Neural progenitor cell (in vitro differentiated cells): ENCODE measurements around the gene ITGA6. TPM values are rescaled to one million over a fixed set of nuclear protein-coding genes. Genes with fewer than 3 reads are reported as not detected.
A peak's percentile ranks its signal among the peaks of the same experiment; 100 is the strongest.
"Not testable (repeated sequence)": the region's sequence is repeated elsewhere in the genome, so short reads cannot be mapped to it uniquely, and the experiment has no call there.

ENCODE experiments used
- DNase-seq: peaks from one replicate; pipeline ENCODE4 v3.0.0-alpha.2; 2016; ENCODE audit warnings: low spot score
- H2AFZ ChIP-seq: fragments of 200-600 bp; sonication (generic); replicated peaks from 2 replicates; pipeline ENCODE4 v1.6.1; 2016; ENCODE audit warnings: antibody characterized with exemption
- H3F3A ChIP-seq: fragments of 200-600 bp; sonication (generic); 2 replicates; pipeline ENCODE4 v1.6.1; 2016; ENCODE audit warnings: antibody characterized with exemption, low read depth
- H3K27ac ChIP-seq: fragments of 200-600 bp; sonication (generic); 2 replicates; pipeline ENCODE4 v1.5.1; 2016; ENCODE audit warnings: mild to moderate bottlenecking
- H3K27me3 ChIP-seq: fragments of 200-600 bp; sonication (generic); 2 replicates; pipeline ENCODE4 v1.6.1; 2016; ENCODE audit warnings: mild to moderate bottlenecking, moderate library complexity
- H3K36me3 ChIP-seq: fragments of 200-600 bp; sonication (generic); 2 replicates; pipeline ENCODE4 v1.5.1; 2016
- H3K4me1 ChIP-seq: fragments of 200-600 bp; sonication (generic); 2 replicates; pipeline ENCODE4 v1.6.1; 2016; ENCODE audit warnings: mixed run types
- H3K4me2 ChIP-seq: fragments of 200-600 bp; sonication (generic); 2 replicates; pipeline ENCODE4 v1.6.1; 2016
- H3K4me3 ChIP-seq: fragments of 200-600 bp; sonication (generic); 2 replicates; pipeline ENCODE4 v1.5.1; 2016
- H3K79me2 ChIP-seq: fragments of 200-600 bp; sonication (generic); 2 replicates; pipeline ENCODE4 v1.6.1; 2016; ENCODE audit warnings: low read depth
- H3K9ac ChIP-seq: fragments of 200-600 bp; sonication (generic); 2 replicates; pipeline ENCODE4 v1.6.1; 2016
- H3K9me3 ChIP-seq: fragments of 200-600 bp; sonication (generic); 2 replicates; pipeline ENCODE4 v1.5.1; 2016; ENCODE audit warnings: low read depth
- H4K20me1 ChIP-seq: fragments of 200-600 bp; sonication (generic); 2 replicates; pipeline ENCODE4 v1.6.1; 2016; ENCODE audit warnings: low read depth
- H3K27ac Mint-ChIP-seq: 3 replicates; pipeline ENCODE4 v1.8.0; 2021; ENCODE audit warnings: mixed read lengths
- H3K27me3 Mint-ChIP-seq: 2 replicates; pipeline ENCODE4 v1.8.0; 2022; ENCODE audit warnings: low read depth, mild to moderate bottlenecking, inconsistent platforms, moderate library complexity, mixed read lengths; ENCODE audit not compliant: insufficient read depth
- H3K36me3 Mint-ChIP-seq: 3 replicates; pipeline ENCODE4 v1.8.0; 2021; ENCODE audit warnings: mixed read lengths
- H3K4me1 Mint-ChIP-seq: 3 replicates; pipeline ENCODE4 v1.8.0; 2021; ENCODE audit warnings: mixed read lengths
- H3K4me3 Mint-ChIP-seq: 3 replicates; pipeline ENCODE4 v1.8.0; 2021; ENCODE audit warnings: mild to moderate bottlenecking, moderate library complexity, mixed read lengths
- H3K9me3 Mint-ChIP-seq: 3 replicates; pipeline ENCODE4 v1.8.0; 2020; ENCODE audit warnings: mixed read lengths
- EZH2 ChIP-seq: fragments of 200-600 bp; sonication (generic); IDR thresholded peaks from 2 replicates; pipeline ENCODE4 v1.6.1; 2017; ENCODE audit warnings: antibody characterized with exemption, mild to moderate bottlenecking, moderate library complexity
- EZH2phosphoT487 ChIP-seq: fragments of 200-600 bp; sonication (generic); IDR thresholded peaks from 2 replicates; pipeline ENCODE4 v1.6.1; 2017; ENCODE audit warnings: antibody characterized with exemption
- total RNA-seq: library from RNA; depleted of rRNA; stranded (reverse); fragments of >200 nt; gene quantifications from 2 replicates; pipeline ENCODE4 v1.2.3, GENCODE V29; 2015; ENCODE audit warnings: low replicate concordance
- TF ChIP-seq, protein P1 (sequence below): fragments of 200-600 bp; sonication (generic); IDR thresholded peaks from 2 replicates; pipeline ENCODE4 v1.5.1; 2017; ENCODE audit warnings: antibody characterized with exemption, mild to moderate bottlenecking

Gene ITGA6
- total RNA-seq, 1 donor from 2014 or later, result 161 TPM

DNA sequence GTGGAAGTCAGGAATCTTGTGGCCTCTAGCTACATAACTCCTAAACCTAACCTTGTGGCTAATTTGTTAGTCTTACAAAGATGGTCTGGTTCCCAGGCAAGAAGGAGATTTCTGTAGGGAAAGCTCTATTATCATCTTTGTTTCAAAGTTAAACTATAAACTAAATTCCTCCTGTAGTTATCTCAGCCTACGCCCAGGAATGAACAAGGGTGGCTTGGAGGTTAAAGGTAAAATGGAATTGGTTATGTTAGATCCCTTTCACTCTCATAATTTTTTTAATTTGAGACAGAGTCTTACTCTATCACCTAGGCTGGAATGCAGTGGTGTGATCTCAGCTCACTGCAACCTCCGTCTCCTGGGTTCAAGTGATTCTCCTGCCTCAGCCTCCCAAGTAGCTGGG, 103.9 kb downstream of the ITGA6 start:
- no peak overlapping the region for H3K27ac Mint-ChIP-seq
- no peak overlapping the region for H3K9ac ChIP-seq
- no peak overlapping the region for H3K27ac ChIP-seq
- peaks cover 29% of the 10 kb centered on the region for H3F3A ChIP-seq
- no peaks in the 10 kb centered on the region for H3K9me3 ChIP-seq
- H3K4me1 ChIP-seq, result peaks cover 15% of the 10 kb centered on the region
- H3K9me3 Mint-ChIP-seq, result peaks cover 32% of the 10 kb centered on the region
- H3K4me3 Mint-ChIP-seq, result no peak overlapping the region
- no peaks in the 10 kb centered on the region for H3K27me3 ChIP-seq
- H2AFZ ChIP-seq, result no peak overlapping the region
- DNase-seq, result no peak
- TF ChIP-seq EZH2 (no peak), EZH2phosphoT487 (no peak)
- TF ChIP-seq, protein P1, sequence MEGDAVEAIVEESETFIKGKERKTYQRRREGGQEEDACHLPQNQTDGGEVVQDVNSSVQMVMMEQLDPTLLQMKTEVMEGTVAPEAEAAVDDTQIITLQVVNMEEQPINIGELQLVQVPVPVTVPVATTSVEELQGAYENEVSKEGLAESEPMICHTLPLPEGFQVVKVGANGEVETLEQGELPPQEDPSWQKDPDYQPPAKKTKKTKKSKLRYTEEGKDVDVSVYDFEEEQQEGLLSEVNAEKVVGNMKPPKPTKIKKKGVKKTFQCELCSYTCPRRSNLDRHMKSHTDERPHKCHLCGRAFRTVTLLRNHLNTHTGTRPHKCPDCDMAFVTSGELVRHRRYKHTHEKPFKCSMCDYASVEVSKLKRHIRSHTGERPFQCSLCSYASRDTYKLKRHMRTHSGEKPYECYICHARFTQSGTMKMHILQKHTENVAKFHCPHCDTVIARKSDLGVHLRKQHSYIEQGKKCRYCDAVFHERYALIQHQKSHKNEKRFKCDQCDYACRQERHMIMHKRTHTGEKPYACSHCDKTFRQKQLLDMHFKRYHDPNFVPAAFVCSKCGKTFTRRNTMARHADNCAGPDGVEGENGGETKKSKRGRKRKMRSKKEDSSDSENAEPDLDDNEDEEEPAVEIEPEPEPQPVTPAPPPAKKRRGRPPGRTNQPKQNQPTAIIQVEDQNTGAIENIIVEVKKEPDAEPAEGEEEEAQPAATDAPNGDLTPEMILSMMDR, result no peak
- H3K27me3 Mint-ChIP-seq, result peaks cover 2% of the 10 kb centered on the region
- no peaks in the 10 kb centered on the region for H3K79me2 ChIP-seq
- no peak overlapping the region for H3K4me2 ChIP-seq
- H3K36me3 ChIP-seq, result no peaks in the 10 kb centered on the region
- H4K20me1 ChIP-seq, result no peaks in the 10 kb centered on the region
- H3K4me1 Mint-ChIP-seq, result no peaks in the 10 kb centered on the region
- no peaks in the 10 kb centered on the region for H3K36me3 Mint-ChIP-seq
- H3K4me3 ChIP-seq, result no peak overlapping the region

GRCh38 chr2:172532461-172532860, 105.1 kb downstream of the ITGA6 start:
- H3K9me3 Mint-ChIP-seq, result peaks cover 30% of the 10 kb centered on the region
- not testable (repeated sequence) for H3K4me3 ChIP-seq, H3K27me3 Mint-ChIP-seq, H3K9ac ChIP-seq, H3K27me3 ChIP-seq, H3K4me3 Mint-ChIP-seq, H3K36me3 Mint-ChIP-seq, DNase-seq, H3K36me3 ChIP-seq, H3K27ac Mint-ChIP-seq, H3K27ac ChIP-seq, H4K20me1 ChIP-seq, H2AFZ ChIP-seq, H3K79me2 ChIP-seq, H3K9me3 ChIP-seq, H3K4me1 Mint-ChIP-seq, H3K4me2 ChIP-seq
- Histone ChIP-seq H3K4me1 (peaks cover 15% of the 10 kb centered on the region), H3F3A (peaks cover 29% of the 10 kb centered on the region)

DNA sequence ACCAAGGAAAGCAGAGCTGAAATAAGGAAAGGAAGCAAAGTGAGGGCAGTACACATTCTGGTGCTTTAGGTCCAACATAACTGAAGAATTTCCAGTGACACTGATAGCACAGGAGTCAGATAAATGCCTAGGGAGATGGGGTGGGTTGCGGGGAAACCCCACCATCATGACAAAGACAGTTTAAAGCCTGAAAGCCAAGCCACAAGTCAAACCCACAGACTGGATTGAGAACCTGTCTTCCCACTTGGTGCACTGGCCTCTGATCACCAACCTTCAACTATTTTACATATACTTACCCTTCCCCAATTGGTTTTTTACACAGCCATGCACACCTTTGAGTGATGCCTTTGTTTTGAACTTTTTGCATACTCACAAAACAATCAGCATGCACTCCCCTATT, 106.3 kb downstream of the ITGA6 start:
- Histone ChIP-seq H3K36me3 (no peaks in the 10 kb centered on the region), H3K27me3 (no peaks in the 10 kb centered on the region), H3K4me3 (no peak overlapping the region), H3K9ac (no peak overlapping the region), H3K79me2 (no peaks in the 10 kb centered on the region), H3F3A (peaks cover 29% of the 10 kb centered on the region), H4K20me1 (no peaks in the 10 kb centered on the region), H3K4me1 (peaks cover 15% of the 10 kb centered on the region), H3K9me3 (no peaks in the 10 kb centered on the region), H3K4me2 (no peak overlapping the region), H2AFZ (no peak overlapping the region), H3K27ac (no peak overlapping the region)
- H3K4me3 Mint-ChIP-seq, result no peak overlapping the region
- H3K36me3 Mint-ChIP-seq, result no peaks in the 10 kb centered on the region
- DNase-seq, result no peak
- TF ChIP-seq, protein P1, result no peak
- no peak for TF ChIP-seq EZH2
- no peak for TF ChIP-seq EZH2phosphoT487
- peaks cover 25% of the 10 kb centered on the region for H3K9me3 Mint-ChIP-seq
- H3K4me1 Mint-ChIP-seq, result no peaks in the 10 kb centered on the region
- H3K27ac Mint-ChIP-seq, result no peak overlapping the region
- H3K27me3 Mint-ChIP-seq, result peaks cover 2% of the 10 kb centered on the region

- no peak overlapping the region for H3K4me3 Mint-ChIP-seq
- peaks cover 31% of the 10 kb centered on the region for H3K9me3 Mint-ChIP-seq
- no peaks in the 10 kb centered on the region for H3K36me3 ChIP-seq
- peaks cover 2% of the 10 kb centered on the region for H3K27me3 Mint-ChIP-seq
- peak overlapping the region; percentile 19 for H3K4me2 ChIP-seq
- no peak overlapping the region for H2AFZ ChIP-seq
- no peak overlapping the region for H3K27ac ChIP-seq
- peaks cover 4% of the 10 kb centered on the region for H3K36me3 Mint-ChIP-seq
- TF ChIP-seq EZH2 (no peak), EZH2phosphoT487 (no peak)
- TF ChIP-seq, protein P1, result no peak
- DNase-seq, result peak; percentile 57
- H3K79me2 ChIP-seq, result no peaks in the 10 kb centered on the region
- H3K4me1 ChIP-seq, result peaks cover 15% of the 10 kb centered on the region
- peaks cover 29% of the 10 kb centered on the region for H3F3A ChIP-seq
- no peak overlapping the region for H3K27ac Mint-ChIP-seq
- no peaks in the 10 kb centered on the region for H4K20me1 ChIP-seq
- no peaks in the 10 kb centered on the region for H3K4me1 Mint-ChIP-seq
- H3K27me3 ChIP-seq, result no peaks in the 10 kb centered on the region
- no peak overlapping the region for H3K4me3 ChIP-seq
- H3K9ac ChIP-seq, result no peak overlapping the region
- peaks cover 11% of the 10 kb centered on the region for H3K9me3 ChIP-seq
Measured at GRCh38 chr2:172535119-172535518, 107.7 kb downstream of the ITGA6 start.

GRCh38 chr2:172537851-172538250, 110.5 kb downstream of the ITGA6 start:
- H3K27ac ChIP-seq, H3K79me2 ChIP-seq, H3K4me3 ChIP-seq, H4K20me1 ChIP-seq, H3K27me3 ChIP-seq, H3K4me1 Mint-ChIP-seq, H3K27ac Mint-ChIP-seq, DNase-seq, H3K36me3 ChIP-seq, H3K4me3 Mint-ChIP-seq, H3K9ac ChIP-seq, H2AFZ ChIP-seq, H3K4me2 ChIP-seq, H3K36me3 Mint-ChIP-seq, H3K27me3 Mint-ChIP-seq: not testable (repeated sequence)
- H3F3A ChIP-seq, result peaks cover 28% of the 10 kb centered on the region
- H3K4me1 ChIP-seq, result peaks cover 12% of the 10 kb centered on the region
- H3K9me3 ChIP-seq, result peaks cover 19% of the 10 kb centered on the region
- peaks cover 49% of the 10 kb centered on the region for H3K9me3 Mint-ChIP-seq
